ENCODE data around the gene SUN2. TPM values are rescaled to one million over a fixed set of nuclear protein-coding genes. Genes with fewer than 3 reads are reported as not detected.

The SUN2 gene
- polyA plus RNA-seq, 3 donors = 95.8 to 159 (median 97.8) TPM

DNA sequence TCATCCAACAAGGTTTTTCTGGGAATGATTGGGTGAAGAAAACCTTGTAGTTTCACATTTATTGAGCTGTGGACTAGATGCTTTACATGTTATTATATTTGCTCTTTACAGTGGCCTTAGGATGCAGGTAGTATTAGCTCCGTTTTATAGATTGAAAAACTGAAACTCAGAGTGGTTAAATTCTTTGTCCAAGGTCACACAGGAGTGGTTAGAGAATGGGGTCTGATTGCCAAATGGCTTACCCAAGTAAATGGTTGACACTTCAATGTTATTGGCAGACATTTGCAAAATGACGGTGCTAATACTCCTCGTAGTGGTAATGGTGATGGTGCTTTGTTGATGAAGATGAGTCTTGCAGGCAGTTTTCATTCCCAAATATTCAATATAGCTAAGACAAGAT, 47.8 kb downstream of the SUN2 start:
- H3K9ac ChIP-seq (ENCODE audit: insufficient read depth, low read length, poor library complexity, severe bottlenecking) = no peak overlapping the region
- peaks cover 27 to 34% of the 10 kb centered on the region in 2 donors for H3K36me3 Mint-ChIP-seq
- peaks cover 0 to 2% (median 0%) of the 10 kb centered on the region in 3 donors for H3K27me3 Mint-ChIP-seq (ENCODE audit: low read depth in 3 of 3)
- H3K27me3 ChIP-seq (ENCODE audit: control insufficient read depth in 2 of 2, insufficient read depth in 2 of 2, low read length in 2 of 2) = no peaks in the 10 kb centered on the region
- peaks cover 54% of the 10 kb centered on the region for H3K4me1 Mint-ChIP-seq
- peaks cover 67% of the 10 kb centered on the region for H4K20me1 ChIP-seq (ENCODE audit: insufficient read depth, low read length)
- peaks cover 39 to 48% of the 10 kb centered on the region in 2 donors for H3K4me1 ChIP-seq (ENCODE audit: control insufficient read depth in 1 of 2, insufficient read depth in 2 of 2, low read length in 2 of 2)
- intact Hi-C loops (cut with micrococcal nuclease) = loop anchor here (5.0 kb wide), 2 partner anchors 44 to 49 kb away; partner anchors contain the start of gene SUN2 (in 1 of the 2)
- no peak overlapping the region for H3K4me3 Mint-ChIP-seq
- no peaks in the 10 kb centered on the region for H3K9me3 ChIP-seq (replicated peaks in 1 of 2; ENCODE audit: control insufficient read depth in 1 of 2, insufficient read depth in 1 of 2, low read length in 2 of 2)
- TF ChIP-seq, protein P1, sequence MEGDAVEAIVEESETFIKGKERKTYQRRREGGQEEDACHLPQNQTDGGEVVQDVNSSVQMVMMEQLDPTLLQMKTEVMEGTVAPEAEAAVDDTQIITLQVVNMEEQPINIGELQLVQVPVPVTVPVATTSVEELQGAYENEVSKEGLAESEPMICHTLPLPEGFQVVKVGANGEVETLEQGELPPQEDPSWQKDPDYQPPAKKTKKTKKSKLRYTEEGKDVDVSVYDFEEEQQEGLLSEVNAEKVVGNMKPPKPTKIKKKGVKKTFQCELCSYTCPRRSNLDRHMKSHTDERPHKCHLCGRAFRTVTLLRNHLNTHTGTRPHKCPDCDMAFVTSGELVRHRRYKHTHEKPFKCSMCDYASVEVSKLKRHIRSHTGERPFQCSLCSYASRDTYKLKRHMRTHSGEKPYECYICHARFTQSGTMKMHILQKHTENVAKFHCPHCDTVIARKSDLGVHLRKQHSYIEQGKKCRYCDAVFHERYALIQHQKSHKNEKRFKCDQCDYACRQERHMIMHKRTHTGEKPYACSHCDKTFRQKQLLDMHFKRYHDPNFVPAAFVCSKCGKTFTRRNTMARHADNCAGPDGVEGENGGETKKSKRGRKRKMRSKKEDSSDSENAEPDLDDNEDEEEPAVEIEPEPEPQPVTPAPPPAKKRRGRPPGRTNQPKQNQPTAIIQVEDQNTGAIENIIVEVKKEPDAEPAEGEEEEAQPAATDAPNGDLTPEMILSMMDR (IDR thresholded peaks at IDR 0.05) = no peak
- H3K79me2 ChIP-seq (ENCODE audit: insufficient read depth, low read length) = peaks cover 73% of the 10 kb centered on the region
- no peak for DNase-seq
- H3K4me2 ChIP-seq (replicated peaks; ENCODE audit: extremely low read depth, low read length, poor library complexity, severe bottlenecking) = peak overlapping the region; percentile 88
- H3K36me3 ChIP-seq (replicated peaks in 1 of 2; ENCODE audit: control insufficient read depth in 1 of 2, insufficient read depth in 2 of 2, low read length in 2 of 2) = peaks cover 0 to 30% of the 10 kb centered on the region in 2 donors
- H3K4me3 ChIP-seq (replicated peaks in 1 of 3; ENCODE audit: low read depth in 2 of 3, low read length in 3 of 3) = peak overlapping the region in 1 of 3 experiments; percentile 98
- H3K9me3 Mint-ChIP-seq = no peaks in the 10 kb centered on the region
- H3K27ac ChIP-seq (ENCODE audit: low read depth in 1 of 2, low read length in 2 of 2) = peak overlapping the region in 1 of 2 donors; percentile 18
- H3K27ac Mint-ChIP-seq = peak overlapping the region in 3 of 7 donors; percentile 4 to 60 (median 23)
- no peak overlapping the region for H2AFZ ChIP-seq (ENCODE audit: insufficient read depth, low read depth, low read length, poor library complexity, severe bottlenecking)
- WGBS (ENCODE audit: insufficient coverage) = 100% methylated on average over 1 of the region's 3 CpGs

DNA sequence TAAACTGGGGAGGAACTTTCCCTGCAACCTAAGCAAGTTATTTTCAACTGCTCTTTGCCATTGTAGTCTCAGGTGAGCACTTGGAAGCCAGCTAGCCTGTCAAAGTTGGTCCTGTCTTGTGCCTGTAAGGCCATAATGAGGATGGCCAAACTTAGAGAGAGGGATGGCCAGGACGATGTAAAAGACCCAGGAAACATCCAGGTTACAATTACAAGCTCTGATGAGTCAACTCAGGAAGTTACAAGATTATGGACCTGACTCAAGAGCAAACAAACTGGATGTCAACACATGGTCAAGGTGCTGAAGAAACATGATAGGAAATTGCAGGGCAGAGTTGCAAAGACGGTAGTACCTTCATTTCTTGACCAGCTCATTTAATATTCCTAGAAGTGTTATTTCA, 48.5 kb downstream of the SUN2 start:
- H3K27me3 Mint-ChIP-seq (ENCODE audit: low read depth in 3 of 3) = peaks cover 2 to 3% (median 2%) of the 10 kb centered on the region in 3 donors
- Histone ChIP-seq H3K4me3 (replicated peaks in 1 of 3; ENCODE audit: low read depth in 2 of 3, low read length in 3 of 3) (peak overlapping the region in 2 of 3 experiments; percentile 88 to 98), H3K79me2 (ENCODE audit: insufficient read depth, low read length) (peaks cover 67% of the 10 kb centered on the region), H3K4me2 (replicated peaks; ENCODE audit: extremely low read depth, low read length, poor library complexity, severe bottlenecking) (peak overlapping the region; percentile 88), H4K20me1 (ENCODE audit: insufficient read depth, low read length) (peaks cover 60% of the 10 kb centered on the region), H3K27me3 (ENCODE audit: control insufficient read depth in 2 of 2, insufficient read depth in 2 of 2, low read length in 2 of 2) (peaks cover 0 to 1% of the 10 kb centered on the region in 2 donors), H3K27ac (ENCODE audit: low read depth in 1 of 2, low read length in 2 of 2) (peak overlapping the region in 1 of 2 donors; percentile 85), H3K4me1 (ENCODE audit: control insufficient read depth in 1 of 2, insufficient read depth in 2 of 2, low read length in 2 of 2) (peaks cover 39 to 42% of the 10 kb centered on the region in 2 donors), H3K9ac (ENCODE audit: insufficient read depth, low read length, poor library complexity, severe bottlenecking) (no peak overlapping the region), H3K9me3 (replicated peaks in 1 of 2; ENCODE audit: control insufficient read depth in 1 of 2, insufficient read depth in 1 of 2, low read length in 2 of 2) (no peaks in the 10 kb centered on the region), H2AFZ (ENCODE audit: insufficient read depth, low read depth, low read length, poor library complexity, severe bottlenecking) (no peak overlapping the region), H3K36me3 (replicated peaks in 1 of 2; ENCODE audit: control insufficient read depth in 1 of 2, insufficient read depth in 2 of 2, low read length in 2 of 2) (peaks cover 0 to 26% of the 10 kb centered on the region in 2 donors)
- DNase-seq = peak; percentile 47 to 75 (median 68)
- peak overlapping the region; percentile 46 to 94 (median 86) for H3K27ac Mint-ChIP-seq
- intact Hi-C loops (cut with micrococcal nuclease) = loop anchor here (5.0 kb wide), 2 partner anchors 45 to 50 kb away; partner anchors contain the start of gene SUN2 (in 1 of the 2)
- peaks cover 21 to 28% of the 10 kb centered on the region in 2 donors for H3K36me3 Mint-ChIP-seq
- peak overlapping the region; percentile 92 for H3K4me3 Mint-ChIP-seq
- H3K9me3 Mint-ChIP-seq = no peaks in the 10 kb centered on the region
- TF ChIP-seq, protein P1 (IDR thresholded peaks at IDR 0.05) = no peak
- H3K4me1 Mint-ChIP-seq = peaks cover 48% of the 10 kb centered on the region
- 0% methylated on average over 1 of the region's 2 CpGs for WGBS (ENCODE audit: insufficient coverage)
